Esophagus squamous epithelium (tissue), 4 donors: ENCODE measurements around the gene PLD2.

Experiments
- POLR2A ChIP-seq, 4 donors: fragments of 450-650 bp; IDR thresholded peaks; one replicate each; pipeline ENCODE4 v1.6.1; 2017; ENCODE audit warnings: antibody characterized with exemption in 4 of 4, mild to moderate bottlenecking in 4 of 4, moderate library complexity in 3 of 4
- TF ChIP-seq, protein P1 (sequence below), 6 experiments: fragments of 450-650 bp in 4 of 6; fragments of 200-600 bp in 2 of 6; sonication (generic) in 2 of 6; IDR thresholded peaks; one replicate each; pipeline ENCODE4 v1.5.1; 2016 to 2019; ENCODE audit warnings: antibody characterized with exemption in 6 of 6, mild to moderate bottlenecking in 4 of 6, moderate library complexity in 4 of 6

- TF ChIP-seq, protein P1, sequence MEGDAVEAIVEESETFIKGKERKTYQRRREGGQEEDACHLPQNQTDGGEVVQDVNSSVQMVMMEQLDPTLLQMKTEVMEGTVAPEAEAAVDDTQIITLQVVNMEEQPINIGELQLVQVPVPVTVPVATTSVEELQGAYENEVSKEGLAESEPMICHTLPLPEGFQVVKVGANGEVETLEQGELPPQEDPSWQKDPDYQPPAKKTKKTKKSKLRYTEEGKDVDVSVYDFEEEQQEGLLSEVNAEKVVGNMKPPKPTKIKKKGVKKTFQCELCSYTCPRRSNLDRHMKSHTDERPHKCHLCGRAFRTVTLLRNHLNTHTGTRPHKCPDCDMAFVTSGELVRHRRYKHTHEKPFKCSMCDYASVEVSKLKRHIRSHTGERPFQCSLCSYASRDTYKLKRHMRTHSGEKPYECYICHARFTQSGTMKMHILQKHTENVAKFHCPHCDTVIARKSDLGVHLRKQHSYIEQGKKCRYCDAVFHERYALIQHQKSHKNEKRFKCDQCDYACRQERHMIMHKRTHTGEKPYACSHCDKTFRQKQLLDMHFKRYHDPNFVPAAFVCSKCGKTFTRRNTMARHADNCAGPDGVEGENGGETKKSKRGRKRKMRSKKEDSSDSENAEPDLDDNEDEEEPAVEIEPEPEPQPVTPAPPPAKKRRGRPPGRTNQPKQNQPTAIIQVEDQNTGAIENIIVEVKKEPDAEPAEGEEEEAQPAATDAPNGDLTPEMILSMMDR (IDR thresholded peaks at IDR 0.05) = no peak
- TF ChIP-seq POLR2A (IDR thresholded peaks at IDR 0.05) = no peak
Measured at GRCh38 chr17:4786106-4786511, 20.8 kb upstream of the PLD2 start, which contains the start of gene VMO1.
